HL-60 (cell line): ENCODE results near the gene NOC4L.

Source experiments
- DNase-seq, 2 experiments: peaks; one replicate each; pipeline ENCODE4 v3.0.0-alpha.2; 2010 to 2020; ENCODE audit warnings: low read depth in 1 of 2, low spot score in 1 of 2
- H3K27ac ChIP-seq: fragments of 250-450 bp; sonication (Bioruptor Pico); replicated peaks from 2 replicates; pipeline ENCODE4 v1.5.1; 2020; ENCODE audit warnings: mild to moderate bottlenecking, moderate library complexity
- H3K27me3 ChIP-seq: fragments of 250-450 bp; sonication (Bioruptor Pico); 2 replicates; pipeline ENCODE4 v1.5.1; 2021; ENCODE audit warnings: mild to moderate bottlenecking, moderate library complexity; ENCODE audit not compliant: insufficient read depth, poor library complexity, severe bottlenecking
- H3K4me3 ChIP-seq: replicated peaks from 2 replicates; pipeline ENCODE4 v1.5.1; 2011; ENCODE audit warnings: mild to moderate bottlenecking, control low read depth, low read length; ENCODE audit not compliant: insufficient read depth
- CTCF ChIP-seq: IDR thresholded peaks from one replicate; pipeline ENCODE4 v1.5.1; 2011; ENCODE audit warnings: low read length, control low read depth, inconsistent platforms; ENCODE audit not compliant: insufficient read depth
- GABPA ChIP-seq: IDR thresholded peaks from 2 replicates; pipeline ENCODE4 v1.6.1; 2012; ENCODE audit warnings: low read depth
- POLR2AphosphoS5 ChIP-seq: IDR thresholded peaks from 2 replicates; pipeline ENCODE4 v1.6.1; 2012; ENCODE audit warnings: low read depth
- REST ChIP-seq: IDR thresholded peaks from 2 replicates; pipeline ENCODE4 v1.6.1; 2012; ENCODE audit warnings: low read depth; ENCODE audit not compliant: insufficient replicate concordance
- SPI1 ChIP-seq: IDR thresholded peaks from 2 replicates; pipeline ENCODE4 v1.6.1; 2012; ENCODE audit warnings: low read depth, mild to moderate bottlenecking, borderline replicate concordance

Gene NOC4L

GRCh38 chr12:132190834-132191500, 46.7 kb downstream of the NOC4L start:
- Histone ChIP-seq H3K27ac (no peak overlapping the region), H3K4me3 (no peak overlapping the region), H3K27me3 (peaks cover 19% of the 10 kb centered on the region)
- no peak for DNase-seq
- no peak for TF ChIP-seq CTCF
- TF ChIP-seq REST, result no peak
- TF ChIP-seq SPI1, result no peak
- TF ChIP-seq GABPA, result no peak
- TF ChIP-seq POLR2AphosphoS5, result no peak

- Histone ChIP-seq H3K27ac (no peak overlapping the region), H3K4me3 (no peak overlapping the region), H3K27me3 (peaks cover 12% of the 10 kb centered on the region)
- no peak for DNase-seq
- TF ChIP-seq GABPA (no peak), CTCF (no peak), REST (no peak), SPI1 (no peak), POLR2AphosphoS5 (no peak)
These were observed 47.7 kb downstream of the NOC4L start for GRCh38 chr12:132191715-132192553.

GRCh38 chr12:132194056-132194455, 49.8 kb downstream of the NOC4L start:
- Histone ChIP-seq H3K4me3 (no peak overlapping the region), H3K27me3 (peaks cover 6% of the 10 kb centered on the region), H3K27ac (no peak overlapping the region)
- DNase-seq, result no peak
- TF ChIP-seq CTCF (peak; percentile 5), REST (no peak)
